Mammary epithelial cell (primary cell): ENCODE data around the gene CITED2.

ENCODE experiments used
- EZH2 ChIP-seq: IDR thresholded peaks from 2 replicates; pipeline ENCODE4 v1.6.1; 2012; ENCODE audit warnings: low read length, inconsistent platforms, borderline replicate concordance
- TF ChIP-seq, protein P1 (sequence below), 2 donors: IDR thresholded peaks in 1 of 2; conservative IDR thresholded peaks in 1 of 2; 2 replicates each; pipeline ENCODE4 v1.5.1; 2011 to 2012; ENCODE audit warnings: inconsistent platforms in 2 of 2, low read length in 2 of 2, mild to moderate bottlenecking in 2 of 2, control low read depth in 1 of 2, low read depth in 1 of 2; ENCODE audit not compliant: insufficient read depth in 1 of 2; ENCODE audit errors: extremely low read depth in 1 of 2

DNA sequence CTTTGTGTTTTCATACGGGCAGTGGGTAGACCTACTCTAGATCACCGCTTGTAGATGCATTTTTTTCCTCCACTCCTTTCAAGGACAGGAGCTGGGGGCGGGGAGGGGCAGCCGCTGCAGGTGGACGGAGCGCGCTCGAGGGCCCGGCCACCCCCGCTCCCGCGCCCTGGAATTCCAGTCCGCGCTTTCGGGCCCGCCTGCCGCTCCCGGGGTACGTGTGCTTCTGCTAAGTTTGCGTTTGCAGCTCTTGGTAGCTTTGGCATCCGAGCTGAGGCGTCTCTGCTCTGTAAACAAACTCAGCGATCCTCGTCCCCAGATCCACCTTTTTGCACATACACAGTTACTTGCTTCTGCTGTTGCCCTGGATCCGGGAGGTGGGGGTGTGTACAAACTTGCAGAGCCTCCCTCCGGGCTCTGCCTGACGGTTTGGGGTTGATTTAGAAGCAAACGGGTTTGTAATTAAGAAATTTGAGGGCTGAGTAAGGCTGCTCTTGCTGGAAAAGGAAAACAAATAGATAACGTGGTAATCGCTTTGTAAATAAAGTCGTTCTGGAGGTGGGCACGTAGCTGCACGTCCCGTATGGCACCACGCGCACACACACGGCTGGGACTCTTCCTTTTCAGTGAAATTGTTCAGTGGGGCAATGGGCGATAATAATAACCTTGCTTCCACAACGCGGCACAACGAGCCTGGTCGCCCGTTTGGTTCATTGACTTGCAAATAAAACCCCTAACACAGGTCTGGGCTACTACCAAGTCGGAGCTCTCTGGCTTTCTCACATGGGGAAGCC, 973 bp upstream of the CITED2 start:
- TF ChIP-seq, protein P1, sequence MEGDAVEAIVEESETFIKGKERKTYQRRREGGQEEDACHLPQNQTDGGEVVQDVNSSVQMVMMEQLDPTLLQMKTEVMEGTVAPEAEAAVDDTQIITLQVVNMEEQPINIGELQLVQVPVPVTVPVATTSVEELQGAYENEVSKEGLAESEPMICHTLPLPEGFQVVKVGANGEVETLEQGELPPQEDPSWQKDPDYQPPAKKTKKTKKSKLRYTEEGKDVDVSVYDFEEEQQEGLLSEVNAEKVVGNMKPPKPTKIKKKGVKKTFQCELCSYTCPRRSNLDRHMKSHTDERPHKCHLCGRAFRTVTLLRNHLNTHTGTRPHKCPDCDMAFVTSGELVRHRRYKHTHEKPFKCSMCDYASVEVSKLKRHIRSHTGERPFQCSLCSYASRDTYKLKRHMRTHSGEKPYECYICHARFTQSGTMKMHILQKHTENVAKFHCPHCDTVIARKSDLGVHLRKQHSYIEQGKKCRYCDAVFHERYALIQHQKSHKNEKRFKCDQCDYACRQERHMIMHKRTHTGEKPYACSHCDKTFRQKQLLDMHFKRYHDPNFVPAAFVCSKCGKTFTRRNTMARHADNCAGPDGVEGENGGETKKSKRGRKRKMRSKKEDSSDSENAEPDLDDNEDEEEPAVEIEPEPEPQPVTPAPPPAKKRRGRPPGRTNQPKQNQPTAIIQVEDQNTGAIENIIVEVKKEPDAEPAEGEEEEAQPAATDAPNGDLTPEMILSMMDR (conservative IDR thresholded peaks at IDR 0.05 in 1 of 2, IDR thresholded peaks at IDR 0.05 in 1 of 2; ENCODE audit: extremely low read depth in 1 of 2, insufficient read depth in 1 of 2, low read depth in 1 of 2, low read length in 2 of 2): peak in 1 of 2 donors; percentile 24
- no peak for TF ChIP-seq EZH2
